NOMO-1 (cell line): ENCODE data around the gene PFKL.

Experiments used
- DNase-seq, 2 experiments: peaks; one replicate each; lab custom pipeline; 2025; ENCODE audit not compliant: unreplicated experiment in 2 of 2; lab: John Stamatoyannopoulos, UW

The PFKL gene

GRCh38 chr21:44310628-44311507 is 11.0 kb downstream of the PFKL start:
- DNase-seq = no peak

DNA sequence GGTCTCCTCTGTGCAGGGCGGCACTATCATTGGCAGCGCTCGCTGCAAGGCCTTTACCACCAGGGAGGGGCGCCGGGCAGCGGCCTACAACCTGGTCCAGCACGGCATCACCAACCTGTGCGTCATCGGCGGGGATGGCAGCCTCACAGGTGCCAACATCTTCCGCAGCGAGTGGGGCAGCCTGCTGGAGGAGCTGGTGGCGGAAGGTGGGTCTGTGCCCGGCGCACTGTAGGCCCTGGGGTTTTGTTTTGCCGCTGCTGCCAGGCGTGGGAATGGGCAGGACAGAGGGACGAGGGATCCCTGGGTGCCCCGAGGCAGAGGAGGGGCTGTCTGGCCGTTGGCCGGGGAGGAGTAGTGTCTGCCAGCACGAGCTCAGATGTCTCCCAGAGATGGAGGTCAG is 12.2 kb downstream of the PFKL start:
- no peak for DNase-seq

DNA sequence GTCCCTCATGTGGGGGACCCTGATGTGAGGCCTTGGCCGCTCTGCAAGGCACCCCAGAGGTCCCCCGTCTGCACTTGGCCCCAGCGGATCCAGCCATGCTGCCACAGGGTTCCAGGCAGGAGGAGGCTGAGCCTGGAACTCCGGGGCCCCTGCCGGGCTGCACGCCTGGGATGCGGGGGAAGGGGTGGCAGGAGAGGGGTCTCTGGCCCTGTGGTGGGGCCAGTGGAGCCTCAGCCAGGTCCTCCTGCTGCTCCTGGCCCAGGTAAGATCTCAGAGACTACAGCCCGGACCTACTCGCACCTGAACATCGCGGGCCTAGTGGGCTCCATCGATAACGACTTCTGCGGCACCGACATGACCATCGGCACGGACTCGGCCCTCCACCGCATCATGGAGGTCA is 12.9 kb downstream of the PFKL start:
- no peak for DNase-seq

DNA sequence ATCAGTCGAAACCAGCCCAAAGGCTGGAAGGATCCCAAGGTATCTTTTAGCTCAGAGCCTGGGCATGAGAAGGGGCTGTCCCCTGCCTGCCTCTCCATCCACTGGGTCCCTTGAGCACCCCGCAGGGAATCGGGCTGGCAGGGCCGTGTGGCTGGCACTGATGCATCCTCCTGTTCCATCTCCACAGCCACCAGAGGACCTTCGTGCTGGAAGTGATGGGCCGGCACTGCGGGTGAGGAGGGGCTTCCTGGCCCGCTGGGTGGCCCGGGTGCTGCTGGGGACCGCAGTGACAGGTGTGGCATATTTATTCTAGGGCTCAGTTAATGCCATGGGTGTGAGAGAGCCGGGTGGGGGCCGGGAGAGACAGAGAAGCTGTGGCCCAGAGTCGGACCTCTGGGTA is 13.6 kb downstream of the PFKL start:
- no peak for DNase-seq

GRCh38 chr21:44314128-44314527 is 14.3 kb downstream of the PFKL start:
- DNase-seq = no peak

GRCh38 chr21:44314561-44314960 is 14.7 kb downstream of the PFKL start:
- DNase-seq = no peak

DNA sequence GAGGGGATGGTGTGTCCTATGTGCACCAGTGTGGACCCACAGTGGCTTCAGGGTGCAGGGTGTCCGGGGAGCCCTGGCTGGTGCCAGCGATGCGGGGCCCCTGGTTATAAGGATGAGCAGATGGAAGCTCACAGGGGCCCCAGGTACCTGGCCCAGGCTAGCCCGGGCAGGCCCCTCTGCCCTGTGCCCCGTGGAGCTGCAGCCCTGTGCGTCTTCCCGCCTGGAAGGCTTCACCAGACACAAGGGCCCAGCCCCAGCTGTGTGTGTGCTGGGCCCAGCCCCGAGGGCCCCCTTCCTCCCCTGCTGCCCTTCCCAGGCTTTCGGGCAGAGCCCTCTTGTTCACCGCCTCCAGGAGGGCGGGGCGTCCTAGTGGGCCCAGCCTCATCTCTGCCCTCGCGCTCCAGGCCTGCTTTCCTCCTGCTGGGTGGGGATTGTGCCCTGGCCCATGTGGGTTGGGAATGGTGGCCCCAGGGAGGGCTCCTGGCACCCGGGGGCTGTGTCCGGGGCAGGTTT is 15.9 kb downstream of the PFKL start:
- no peak for DNase-seq

- no peak for DNase-seq
Observed at GRCh38 chr21:44316277-44316900, 16.5 kb downstream of the PFKL start.

- no peak for DNase-seq
Observed at GRCh38 chr21:44317241-44317782, 17.5 kb downstream of the PFKL start.

DNA sequence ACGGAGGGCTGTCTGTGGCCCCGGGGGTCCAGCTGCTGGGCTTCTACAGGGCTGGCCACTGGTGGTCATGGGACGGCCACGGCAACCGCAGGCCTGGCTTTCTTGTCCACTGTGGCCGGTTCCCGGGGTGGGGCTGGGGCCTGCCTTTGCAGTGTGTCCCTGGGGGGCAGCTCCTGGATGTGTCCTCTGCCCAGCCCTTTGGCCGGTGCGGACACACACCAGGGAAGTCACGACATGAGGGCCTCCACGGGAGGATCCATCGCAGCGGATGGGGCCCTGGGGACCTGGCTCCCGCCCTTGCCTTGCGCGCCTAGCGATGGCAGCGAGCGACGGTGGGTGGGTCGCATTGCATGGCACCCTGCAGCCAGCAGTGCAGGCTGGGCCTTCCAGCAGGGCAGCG is 18.0 kb downstream of the PFKL start:
- no peak for DNase-seq

- no peak for DNase-seq
Observed at GRCh38 chr21:44318489-44319285, 18.8 kb downstream of the PFKL start.

DNA sequence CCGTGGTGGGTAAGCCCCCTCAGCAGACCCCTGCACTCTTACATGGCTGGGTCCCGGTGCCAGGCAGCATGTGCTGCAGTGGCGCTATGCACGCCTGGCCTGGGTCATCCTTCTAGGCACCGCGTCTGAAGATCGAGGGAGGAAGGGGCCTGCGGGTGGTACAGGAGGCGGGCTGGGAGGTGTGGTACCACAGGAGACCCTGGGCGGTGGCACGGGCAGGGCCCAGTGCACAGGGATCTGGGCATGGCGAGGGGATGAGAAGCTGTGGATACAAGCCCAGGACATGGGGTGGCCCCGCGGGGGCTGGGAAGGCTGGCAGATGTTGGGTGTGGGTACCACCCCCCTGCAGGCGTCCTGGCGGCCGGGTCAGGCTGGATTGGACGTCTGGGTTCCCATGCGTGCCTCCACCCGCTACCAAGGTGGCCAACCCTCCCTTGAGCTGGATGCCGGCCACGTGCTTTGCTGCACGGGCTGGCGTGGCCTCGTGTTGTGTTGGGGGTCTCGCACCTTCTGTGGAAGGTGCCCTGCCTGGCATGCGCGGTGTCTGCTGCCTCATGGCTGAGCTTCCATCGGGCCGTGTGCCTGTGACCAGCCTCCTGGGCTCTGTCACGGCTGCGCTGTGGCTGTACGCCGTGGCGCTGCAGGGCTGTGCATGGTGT is 19.7 kb downstream of the PFKL start:
- no peak for DNase-seq

GRCh38 chr21:44320847-44321246 is 21.0 kb downstream of the PFKL start:
- DNase-seq = no peak

DNA sequence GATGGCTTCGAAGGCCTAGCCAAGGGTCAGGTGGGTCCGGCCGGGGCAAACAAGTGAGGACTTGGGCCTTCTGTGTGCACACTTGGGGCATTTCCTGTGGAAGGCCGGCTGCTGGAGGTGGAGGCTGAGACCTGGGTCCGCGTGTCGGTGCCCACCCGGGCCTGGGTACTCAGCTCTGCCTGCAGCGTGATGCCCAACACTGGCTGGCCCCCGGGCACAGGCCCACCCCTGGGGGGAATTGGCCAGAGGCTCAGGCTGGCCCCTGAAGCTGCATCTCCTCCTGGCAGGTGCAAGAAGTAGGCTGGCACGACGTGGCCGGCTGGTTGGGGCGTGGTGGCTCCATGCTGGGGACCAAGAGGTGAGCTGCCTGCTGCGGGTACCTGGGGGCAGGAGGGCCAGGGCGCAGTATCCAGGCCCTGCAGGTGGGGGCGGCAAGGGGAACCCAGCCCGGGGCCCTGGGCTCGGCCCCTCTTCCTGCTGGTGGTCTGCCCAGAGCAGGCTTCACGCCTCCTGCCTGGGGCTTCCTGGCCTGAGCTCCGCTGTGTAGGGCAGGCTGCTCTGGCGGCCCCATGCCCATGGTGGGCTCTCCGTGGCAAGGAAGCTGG is 22.1 kb downstream of the PFKL start:
- no peak for DNase-seq

GRCh38 chr21:44322621-44323325 is 22.9 kb downstream of the PFKL start:
- no peak for DNase-seq

DNA sequence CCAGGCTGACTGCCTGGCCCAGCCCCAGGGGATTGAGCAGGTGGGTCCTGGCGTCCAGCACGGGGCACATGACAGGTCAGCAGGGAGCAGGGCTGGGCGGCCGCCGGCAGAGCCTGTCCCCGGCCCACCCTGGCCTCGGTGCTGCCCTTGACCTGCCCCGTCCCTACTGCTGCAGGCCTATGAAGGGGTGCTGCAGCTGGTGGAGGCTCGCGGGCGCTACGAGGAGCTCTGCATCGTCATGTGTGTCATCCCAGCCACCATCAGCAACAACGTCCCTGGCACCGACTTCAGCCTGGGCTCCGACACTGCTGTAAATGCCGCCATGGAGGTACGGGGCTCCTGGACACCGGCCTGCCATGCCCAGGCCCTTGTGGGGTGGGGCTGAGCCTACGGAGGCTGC is 23.7 kb downstream of the PFKL start:
- no peak for DNase-seq

DNA sequence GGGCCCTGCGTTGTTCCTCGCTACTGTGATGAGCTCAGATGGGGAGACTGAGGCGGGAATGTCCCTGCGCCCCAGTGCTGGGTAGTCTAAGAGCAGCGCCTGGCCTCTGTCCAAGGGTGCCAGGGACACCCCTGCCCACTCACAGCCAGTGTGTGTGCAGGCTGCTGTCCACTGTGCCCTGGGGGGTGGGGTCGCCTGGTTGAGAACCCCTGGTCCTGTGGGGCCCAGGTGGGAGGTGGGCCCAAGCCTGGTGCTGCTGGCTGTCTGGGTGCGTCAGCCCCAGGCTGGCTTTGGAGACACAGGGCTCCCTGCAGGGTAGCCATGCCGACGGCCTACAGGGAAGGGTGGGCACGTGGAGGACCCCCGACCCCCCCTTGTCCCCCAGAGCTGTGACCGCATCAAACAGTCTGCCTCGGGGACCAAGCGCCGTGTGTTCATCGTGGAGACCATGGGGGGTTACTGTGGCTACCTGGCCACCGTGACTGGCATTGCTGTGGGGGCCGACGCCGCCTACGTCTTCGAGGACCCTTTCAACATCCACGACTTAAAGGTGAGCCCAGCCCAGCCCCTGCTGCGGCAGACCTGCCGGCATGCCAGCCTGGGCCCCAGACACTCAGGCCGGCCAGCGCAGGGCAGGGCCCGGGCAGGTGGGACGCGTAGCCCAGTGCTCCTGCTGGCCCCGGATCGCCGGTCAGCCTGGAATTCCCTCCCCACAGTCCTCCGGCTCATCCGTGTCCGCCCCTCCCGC is 24.4 kb downstream of the PFKL start:
- no peak for DNase-seq

GRCh38 chr21:44324854-44325107 is 24.9 kb downstream of the PFKL start:
- no peak for DNase-seq
